H1 (cell line): Measurements from ENCODE around the gene SLC5A9. TPM values are rescaled to one million over a fixed set of nuclear protein-coding genes. Genes with fewer than 3 reads are reported as not detected.

Experiments
- CTCF ChIA-PET: fragments of 300-600 bp; sonication (Branson Sonifier 250); formaldehyde crosslinking; loops from one replicate; lab custom pipeline; 2021; ENCODE audit not compliant: partially characterized antibody; lab: Charles Lee
- POLR2A ChIA-PET: fragments of 300-600 bp; sonication (Branson Sonifier 250); formaldehyde crosslinking; loops from one replicate; lab custom pipeline; 2021; ENCODE audit warnings: inconsistent platforms; ENCODE audit not compliant: partially characterized antibody; lab: Charles Lee
- DNase-seq, 2 experiments: peaks; one replicate each; pipeline versions ENCODE4 v3.0.0 to v3.0.0-alpha.2; 2010 to 2022; ENCODE audit warnings: low spot score in 2 of 2, low read depth in 1 of 2, mixed read lengths in 1 of 2
- FAIRE-seq: peaks from 2 replicates; lab custom pipeline; 2011; peaks lifted over from hg19 to GRCh38; lab: Jason Lieb, UNC
- H2AFZ ChIP-seq: 2 replicates; pipeline ENCODE4 v1.8.1; 2012; ENCODE audit warnings: low read length, inconsistent platforms
- H2AK5ac ChIP-seq: 2 replicates; pipeline ENCODE4 v1.6.1; 2013; ENCODE audit warnings: low read depth, low read length
- H2BK120ac ChIP-seq: replicated peaks from 2 replicates; pipeline ENCODE3; 2013; ENCODE audit warnings: low read depth, low read length, inconsistent platforms
- H2BK12ac ChIP-seq: 2 replicates; pipeline ENCODE4 v1.6.1; 2013; ENCODE audit warnings: low read depth, low read length
- H2BK15ac ChIP-seq: 2 replicates; pipeline ENCODE4 v1.6.1; 2013; ENCODE audit warnings: low read length
- H2BK20ac ChIP-seq: 2 replicates; pipeline ENCODE4 v1.6.1; 2013; ENCODE audit warnings: low read length
- H2BK5ac ChIP-seq: 2 replicates; pipeline ENCODE4 v1.6.1; 2013; ENCODE audit warnings: low read depth, low read length
- H3K14ac ChIP-seq: 2 replicates; pipeline ENCODE4 v1.6.1; 2013; ENCODE audit warnings: inconsistent platforms; ENCODE audit not compliant: insufficient read length
- H3K18ac ChIP-seq: 2 replicates; pipeline ENCODE4 v1.6.1; 2013; ENCODE audit warnings: low read length; ENCODE audit errors: extremely low read depth
- H3K23ac ChIP-seq: 2 replicates; pipeline ENCODE4 v1.6.1; 2013; ENCODE audit warnings: inconsistent platforms; ENCODE audit not compliant: insufficient read length
- H3K23me2 ChIP-seq: 2 replicates; pipeline ENCODE4 v1.6.1; 2013; ENCODE audit warnings: low read depth, low read length
- H3K27ac ChIP-seq: 2 replicates; pipeline ENCODE4 v1.6.1; 2011; ENCODE audit warnings: low read depth, low read length, inconsistent platforms
- H3K27me3 ChIP-seq, 4 experiments: replicated peaks in 1 of 4; 1 replicate in 1 of 4; 2 replicates in 3 of 4; pipeline versions ENCODE4 v1.6.1 to v1.8.1; 2011 to 2013; ENCODE audit warnings: low read length in 3 of 4, mild to moderate bottlenecking in 3 of 4, inconsistent platforms in 2 of 4, mixed read lengths in 2 of 4, moderate library complexity in 1 of 4; ENCODE audit not compliant: control insufficient read depth in 3 of 4, insufficient read depth in 3 of 4; ENCODE audit errors: extremely low read depth in 1 of 4
- H3K36me3 ChIP-seq, 4 experiments: 2 replicates each; pipeline versions ENCODE4 v1.6.1 to v1.8.1; 2011 to 2013; ENCODE audit warnings: mild to moderate bottlenecking in 4 of 4, low read length in 3 of 4, moderate library complexity in 2 of 4, control low read depth in 1 of 4, inconsistent platforms in 1 of 4; ENCODE audit not compliant: insufficient read depth in 4 of 4, control insufficient read depth in 2 of 4
- H3K4ac ChIP-seq: replicated peaks from 2 replicates; pipeline ENCODE3; 2013; ENCODE audit warnings: low read length, low read depth, mixed read lengths, inconsistent platforms; ENCODE audit not compliant: insufficient read length
- H3K4me1 ChIP-seq, 4 experiments: replicated peaks in 1 of 4; 1 replicate in 1 of 4; 2 replicates in 3 of 4; pipeline versions ENCODE4 v1.6.1 to v1.8.1; 2011 to 2013; ENCODE audit warnings: low read length in 3 of 4, inconsistent platforms in 2 of 4, mixed read lengths in 1 of 4; ENCODE audit not compliant: insufficient read depth in 4 of 4, control insufficient read depth in 3 of 4
- H3K4me2 ChIP-seq, 2 experiments: 2 replicates each; pipeline versions ENCODE4 v1.6.1 to v1.8.1; 2011 to 2013; ENCODE audit warnings: low read depth in 2 of 2, low read length in 2 of 2, control low read depth in 1 of 2, inconsistent platforms in 1 of 2, mild to moderate bottlenecking in 1 of 2; ENCODE audit not compliant: insufficient read depth in 1 of 2
- H3K4me3 ChIP-seq, 4 experiments: fragments of 200-600, 300-600 bp in 1 of 4; sonication (generic), shearing (Covaris generic), sonication (Bioruptor Twin) in 1 of 4; 2 replicates each; pipeline versions ENCODE4 v1.5.1 to v1.8.1; 2011 to 2016; ENCODE audit warnings: low read length in 4 of 4, low read depth in 3 of 4, control low read depth in 2 of 4, inconsistent platforms in 2 of 4, mild to moderate bottlenecking in 2 of 4, mixed read lengths in 1 of 4, moderate library complexity in 1 of 4; ENCODE audit not compliant: insufficient read depth in 2 of 4; ENCODE audit errors: extremely low read depth in 1 of 4
- H3K56ac ChIP-seq: replicated peaks from 2 replicates; pipeline ENCODE3; 2013; ENCODE audit warnings: low read depth, mild to moderate bottlenecking, mixed read lengths, low read length, inconsistent platforms; ENCODE audit not compliant: insufficient read length
- H3K79me1 ChIP-seq: 2 replicates; pipeline ENCODE4 v1.6.1; 2013; ENCODE audit warnings: low read depth, low read length, control low read depth
- H3K79me2 ChIP-seq, 2 experiments: 2 replicates each; pipeline versions ENCODE4 v1.6.1 to v1.8.1; 2012 to 2013; ENCODE audit warnings: low read length in 2 of 2, mild to moderate bottlenecking in 2 of 2, inconsistent platforms in 1 of 2; ENCODE audit not compliant: insufficient read depth in 2 of 2, control insufficient read depth in 1 of 2
- H3K9ac ChIP-seq, 4 experiments: replicated peaks in 1 of 4; 1 replicate in 1 of 4; 2 replicates in 3 of 4; pipeline versions ENCODE4 v1.6.1 to v1.8.1; 2011 to 2013; ENCODE audit warnings: low read depth in 3 of 4, low read length in 3 of 4, control low read depth in 2 of 4, mild to moderate bottlenecking in 2 of 4, moderate library complexity in 2 of 4, inconsistent platforms in 1 of 4; ENCODE audit errors: extremely low read depth in 1 of 4
- H3K9me3 ChIP-seq, 2 experiments: 2 replicates each; pipeline versions ENCODE4 v1.6.1 to v1.8.1; 2012 to 2013; ENCODE audit warnings: mild to moderate bottlenecking in 2 of 2, moderate library complexity in 2 of 2, control low read depth in 1 of 2, inconsistent platforms in 1 of 2, low read depth in 1 of 2, low read length in 1 of 2, mixed read lengths in 1 of 2; ENCODE audit not compliant: insufficient read depth in 2 of 2
- H4K20me1 ChIP-seq, 2 experiments: replicated peaks in 1 of 2; 2 replicates each; pipeline versions ENCODE3 to v1.8.1; 2011 to 2013; ENCODE audit warnings: inconsistent platforms in 2 of 2, low read length in 2 of 2, mild to moderate bottlenecking in 1 of 2; ENCODE audit not compliant: insufficient read depth in 2 of 2, control insufficient read depth in 1 of 2
- H4K5ac ChIP-seq: 2 replicates; pipeline ENCODE4 v1.6.1; 2013; ENCODE audit warnings: low read length, low read depth, mixed read lengths, inconsistent platforms; ENCODE audit not compliant: insufficient read length
- H4K8ac ChIP-seq: 2 replicates; pipeline ENCODE4 v1.8.0; 2013; ENCODE audit warnings: mild to moderate bottlenecking, moderate library complexity, low read length, inconsistent platforms; ENCODE audit not compliant: insufficient read depth; ENCODE audit errors: extremely low read depth
- H4K91ac ChIP-seq: replicated peaks from 2 replicates; pipeline ENCODE3; 2013; ENCODE audit warnings: low read length, mixed read lengths, inconsistent platforms; ENCODE audit not compliant: insufficient read length
- PHF8 ChIP-seq: fragments of 200-600 bp; sonication (generic); conservative IDR thresholded peaks from 2 replicates; pipeline ENCODE4 v1.7.1; 2012; ENCODE audit warnings: low read depth, mild to moderate bottlenecking, inconsistent platforms, low read length, moderate library complexity
- RAD21 ChIP-seq, 2 experiments: IDR thresholded peaks in 1 of 2; conservative IDR thresholded peaks in 1 of 2; 2 replicates each; pipeline ENCODE4 v1.6.1; 2011; ENCODE audit warnings: low read depth in 2 of 2, low read length in 2 of 2, improper control_type of control experiment in 1 of 2, inconsistent platforms in 1 of 2, mild to moderate bottlenecking in 1 of 2, moderate library complexity in 1 of 2
- SIX5 ChIP-seq: IDR thresholded peaks from 2 replicates; pipeline ENCODE4 v1.6.1; 2011; ENCODE audit warnings: mild to moderate bottlenecking, low read depth, low read length
- TCF12 ChIP-seq: IDR thresholded peaks from 2 replicates; pipeline ENCODE4 v1.6.1; 2011; ENCODE audit warnings: low read depth, mild to moderate bottlenecking, low read length
- WGBS, 2 experiments: shearing (Covaris generic) in 1 of 2; methylation state at CpG; one replicate each; pipeline versions ENCODE4 v1.1.6 to v1.1.7; 2013 to 2015; ENCODE audit warnings: low lambda C conversion rate in 2 of 2, mixed read lengths in 2 of 2, inconsistent platforms in 1 of 2, low coverage in 1 of 2, missing lambda C conversion rate in 1 of 2; ENCODE audit not compliant: insufficient replicate concordance in 2 of 2, insufficient coverage in 1 of 2, insufficient read length in 1 of 2; ENCODE audit errors: extremely low coverage in 1 of 2, missing lambda C conversion rate in 1 of 2; 5-methylcytosine and 5-hydroxymethylcytosine counted together
- polyA plus RNA-seq, 7 experiments: library from polyadenylated mRNA; depleted of rRNA in 3 of 7; stranded (reverse) in 5 of 7; unstranded in 2 of 7; fragments of >200 nt in 5 of 7; fragments of 200-250 nt in 2 of 7; gene quantifications; 1 replicate in 5 of 7; 2 replicates in 1 of 7; 4 replicates in 1 of 7; pipeline versions ENCODE4 v1.2.1 to v1.2.3, GENCODE V29; 2011 to 2013; ENCODE audit warnings: missing spikeins in 2 of 7, mixed read lengths in 2 of 7
- total RNA-seq: library from RNA; stranded (reverse); fragmentation: NEBNext Ultra II Directional; extraction: Animal tissue kit (Norgen Biotek cat#: 25700); gene quantifications from 2 replicates; pipeline ENCODE4 v1.2.1, GENCODE V29; 2021

The SLC5A9 gene
- total and polyA plus RNA-seq, 2 of the 8 experiments (the other 6 are each of a cell fraction or from before 2014, with no cell fraction given) = 0.03 TPM; not detected in 1

- Histone ChIP-seq H2BK20ac (no peak overlapping the region), H3K27ac (no peak overlapping the region), H2BK120ac (no peak overlapping the region), H4K8ac (no peak overlapping the region), H3K56ac (no peak overlapping the region), H2BK15ac (no peak overlapping the region), H3K9ac (no peak overlapping the region), H2AFZ (no peak overlapping the region), H2AK5ac (no peak overlapping the region), H3K4ac (no peak overlapping the region), H3K23ac (no peak overlapping the region), H3K14ac (no peak overlapping the region), H4K20me1 (no peaks in the 10 kb centered on the region), H3K79me2 (no peaks in the 10 kb centered on the region), H2BK5ac (no peak overlapping the region), H3K18ac (no peak overlapping the region), H3K27me3 (no peaks in the 10 kb centered on the region), H4K91ac (no peak overlapping the region), H4K5ac (no peak overlapping the region), H3K36me3 (no peaks in the 10 kb centered on the region), H2BK12ac (no peak overlapping the region), H3K79me1 (no peaks in the 10 kb centered on the region), H3K4me2 (no peak overlapping the region), H3K4me1 (no peaks in the 10 kb centered on the region), H3K4me3 (no peak overlapping the region), H3K23me2 (no peaks in the 10 kb centered on the region), H3K9me3 (peaks cover 0 to 9% of the 10 kb centered on the region in 2 experiments; a peak in 1 of 4 replicates)
- POLR2A ChIA-PET = no interaction called here
- TF ChIP-seq SIX5 (no peak), TCF12 (no peak), PHF8 (no peak), RAD21 (IDR thresholded peaks at IDR 0.05 in 1 of 2, conservative IDR thresholded peaks at IDR 0.05 in 1 of 2; ENCODE audit: low read depth in 2 of 2, low read length in 2 of 2) (peak in 1 of 2 experiments; percentile 31; a peak in 1 of 4 replicates)
- no peak for DNase-seq
- no peak for FAIRE-seq
- CTCF ChIA-PET = interaction anchor here (1.5 kb wide), 1 partner anchor 68 kb away, joined by 6 read pairs; no protein-coding TSS in a partner anchor
- 74% methylated on average over 4 of the region's 4 CpGs; no CpG with 5 or more reads in 1 of the 2 experiments for WGBS, 2 experiments
Observed at GRCh38 chr1:48177257-48177656, 45.3 kb upstream of the SLC5A9 start.
